CD4-positive, alpha-beta T cell treated with Interleukin-17A for 1 hour (primary cell): Measurements from ENCODE around the gene MICU1.
"Not testable (repeated sequence)": the region's sequence is repeated elsewhere in the genome, so short reads cannot be mapped to it uniquely, and the experiment has no call there.

ENCODE experiments used
- DNase-seq: peaks from one replicate; pipeline ENCODE4 v3.0.0-alpha.2; 2020

The MICU1 gene

GRCh38 chr10:72503694-72504438 lies 122.0 kb downstream of the MICU1 start:
- DNase-seq, result no peak

GRCh38 chr10:72503241-72503640 lies 122.6 kb downstream of the MICU1 start:
- no peak for DNase-seq

GRCh38 chr10:72502581-72502980 lies 123.3 kb downstream of the MICU1 start:
- DNase-seq, result no peak

- no peak for DNase-seq
Observed at GRCh38 chr10:72499701-72500100, 126.2 kb downstream of the MICU1 start.

- no peak for DNase-seq
Observed at GRCh38 chr10:72490951-72491350, 134.9 kb downstream of the MICU1 start.

- DNase-seq, result no peak
Observed at GRCh38 chr10:72487521-72487920, 138.4 kb downstream of the MICU1 start.

GRCh38 chr10:72487116-72487515 lies 138.8 kb downstream of the MICU1 start:
- no peak for DNase-seq

GRCh38 chr10:72485701-72486100 lies 140.2 kb downstream of the MICU1 start:
- no peak for DNase-seq

GRCh38 chr10:72484521-72484920 lies 141.4 kb downstream of the MICU1 start:
- no peak for DNase-seq

- no peak for DNase-seq
Observed at GRCh38 chr10:72483471-72483870, 142.4 kb downstream of the MICU1 start.

- no peak for DNase-seq
Observed at GRCh38 chr10:72480861-72481260, 145.0 kb downstream of the MICU1 start.

GRCh38 chr10:72477463-72477862 lies 148.4 kb downstream of the MICU1 start:
- no peak for DNase-seq

GRCh38 chr10:72472306-72472705 lies 153.6 kb downstream of the MICU1 start:
- DNase-seq, result no peak

GRCh38 chr10:72470666-72471065 lies 155.2 kb downstream of the MICU1 start:
- no peak for DNase-seq

- DNase-seq, result not testable (repeated sequence)
Observed at GRCh38 chr10:72467064-72467463, 158.8 kb downstream of the MICU1 start.

- DNase-seq, result no peak
Observed at GRCh38 chr10:72466018-72466417, 159.9 kb downstream of the MICU1 start.

- no peak for DNase-seq
Observed at GRCh38 chr10:72464438-72464837, 161.4 kb downstream of the MICU1 start.

GRCh38 chr10:72462261-72462660 lies 163.6 kb downstream of the MICU1 start:
- DNase-seq, result no peak

- DNase-seq, result no peak
Observed at GRCh38 chr10:72461085-72461484, 164.8 kb downstream of the MICU1 start.

GRCh38 chr10:72460284-72460876 lies 165.5 kb downstream of the MICU1 start:
- no peak for DNase-seq

GRCh38 chr10:72459301-72459700 lies 166.6 kb downstream of the MICU1 start:
- no peak for DNase-seq

- no peak for DNase-seq
Observed at GRCh38 chr10:72455889-72456595, 169.8 kb downstream of the MICU1 start.

GRCh38 chr10:72449941-72450441 lies 175.9 kb downstream of the MICU1 start:
- no peak for DNase-seq

GRCh38 chr10:72445851-72446250 lies 180.0 kb downstream of the MICU1 start:
- no peak for DNase-seq
